K562 (cell line): Measurements from ENCODE around the gene MED29. TPM values are rescaled to one million over a fixed set of nuclear protein-coding genes. Genes with fewer than 3 reads are reported as not detected.

Experiments used
- CREB3 ChIP-seq: fragments of 450-650 bp; conservative IDR thresholded peaks from 2 replicates; pipeline ENCODE4 v1.6.1; 2016; ENCODE audit warnings: missing genetic modification characterization, low read depth, mild to moderate bottlenecking, missing compliant biosample characterization, moderate library complexity
- DMBX1 ChIP-seq: fragments of 250-450 bp; sonication (Bioruptor Pico); IDR thresholded peaks from 2 replicates; pipeline ENCODE4 v1.8.0; 2022; ENCODE audit warnings: inconsistent platforms, mild to moderate bottlenecking, moderate library complexity, borderline replicate concordance
- ELF4 ChIP-seq: fragments of 450-650 bp; formaldehyde crosslinking; IDR thresholded peaks from 2 replicates; pipeline ENCODE4 v1.4.0; 2022; ENCODE audit warnings: missing genetic modification characterization
- GTF3C2 ChIP-seq: IDR thresholded peaks from 3 replicates; pipeline ENCODE4 v1.6.1; 2011; ENCODE audit warnings: borderline replicate concordance, mild to moderate bottlenecking, moderate library complexity; ENCODE audit not compliant: insufficient read length; ENCODE audit errors: extremely low read depth
- HNRNPH1 ChIP-seq: fragments of 200-400 bp; formaldehyde crosslinking; optimal IDR thresholded peaks from 2 replicates; pipeline ENCODE3; 2017; ENCODE audit warnings: low read depth, mild to moderate bottlenecking, low read length, moderate library complexity
- HNRNPLL ChIP-seq: fragments of 200-400 bp; formaldehyde crosslinking; IDR thresholded peaks from 2 replicates; pipeline ENCODE4 v1.6.1; 2017; ENCODE audit warnings: low read length, low read depth, mild to moderate bottlenecking; ENCODE audit not compliant: poor library complexity, severe bottlenecking
- KDM1A ChIP-seq, 2 experiments: fragments of 450-650 bp; IDR thresholded peaks; 2 replicates each; pipeline ENCODE4 v1.6.1; 2016; ENCODE audit warnings: mild to moderate bottlenecking in 2 of 2
- MAFF ChIP-seq: IDR thresholded peaks from 2 replicates; pipeline ENCODE4 v1.6.1; 2012; ENCODE audit warnings: low read length, improper control_type of control experiment
- PBX2 ChIP-seq, 2 experiments: IDR thresholded peaks in 1 of 2; conservative IDR thresholded peaks in 1 of 2; 2 replicates each; pipeline ENCODE4 v1.6.1; 2016; ENCODE audit warnings: low read depth in 2 of 2, mild to moderate bottlenecking in 1 of 2, missing compliant biosample characterization in 1 of 2, missing genetic modification characterization in 1 of 2, moderate library complexity in 1 of 2
- PKNOX1 ChIP-seq: fragments of 450-650 bp; IDR thresholded peaks from 2 replicates; pipeline ENCODE4 v1.6.1; 2016
- POLR2G ChIP-seq: fragments of 200-400 bp; formaldehyde crosslinking; IDR thresholded peaks from 2 replicates; pipeline ENCODE4 v1.6.1; 2017; ENCODE audit warnings: low read depth, mild to moderate bottlenecking, antibody characterized with exemption, low read length, moderate library complexity
- SPI1 ChIP-seq: IDR thresholded peaks from 2 replicates; pipeline ENCODE4 v1.6.1; 2011; ENCODE audit warnings: low read depth, low read length, control low read depth, borderline replicate concordance
- TAF7 ChIP-seq: fragments of 450-650 bp; IDR thresholded peaks from 2 replicates; pipeline ENCODE4 v1.6.1; 2016; ENCODE audit warnings: missing genetic modification characterization, missing compliant biosample characterization
- TARDBP ChIP-seq: fragments of 450-650 bp; IDR thresholded peaks from 2 replicates; pipeline ENCODE4 v1.6.1; 2016
- TRIM28 ChIP-seq: fragments of 450-650 bp; IDR thresholded peaks from 2 replicates; pipeline ENCODE4 v1.6.1; 2017
- ZKSCAN3 ChIP-seq: fragments of 250-450 bp; sonication (Bioruptor Pico); IDR thresholded peaks from 2 replicates; pipeline ENCODE4 v1.4.0; 2020
- ZNF384 ChIP-seq: IDR thresholded peaks from 2 replicates; pipeline ENCODE4 v1.6.1; 2012; ENCODE audit warnings: low read depth, low read length, improper control_type of control experiment
- ZNF511 ChIP-seq: sonication (generic); formaldehyde crosslinking; IDR thresholded peaks from 2 replicates; pipeline ENCODE4 v1.8.0; 2022; ENCODE audit warnings: mild to moderate bottlenecking, missing genetic modification reagents
- ZNF717 ChIP-seq: fragments of 250-450 bp; sonication (Bioruptor Pico); IDR thresholded peaks from 2 replicates; pipeline ENCODE4 v1.5.0; 2021
- polyA plus RNA-seq, 8 experiments: library from polyadenylated mRNA; depleted of rRNA in 4 of 8; stranded (reverse) in 5 of 8; unstranded in 3 of 8; fragments of >200 nt; fragmentation: Nextera tagmentation in 2 of 8; fragmentation: Illumina TruSeq in 1 of 8; extraction: Ambion mirVana in 2 of 8; extraction: Trizol in 1 of 8; gene quantifications; 2 replicates each; pipeline versions ENCODE4 v1.2.1 to v1.2.3, GENCODE V29; 2011 to 2014; ENCODE audit warnings: inconsistent platforms in 1 of 8, missing spikeins in 1 of 8
- total RNA-seq, 7 experiments: library from RNA; depleted of rRNA in 6 of 7; stranded (reverse); fragments of >200 nt in 6 of 7; fragmentation: Illumina TruSeq in 2 of 7; extraction: Trizol in 2 of 7; gene quantifications; 2 replicates each; pipeline versions ENCODE4 v1.2.1 to v1.2.3, GENCODE V29; 2011 to 2021; ENCODE audit warnings: low replicate concordance in 1 of 7

The MED29 gene
- total and polyA plus RNA-seq, 9 of the 15 experiments (the other 6 are each of a cell fraction or from before 2014, with no cell fraction given): 1.8 to 22.6 (median 12.4) TPM

GRCh38 chr19:39430675-39431593 is 39.8 kb downstream of the MED29 start (continued):
- TF ChIP-seq ZNF384 (no peak), TRIM28 (no peak), SPI1 (peak; percentile 58; the same call in 1 of the 2 replicates), CREB3 (no peak), ZKSCAN3 (CRISPR knock-in tag) (no peak), GTF3C2 (no peak), POLR2G (peak; percentile 69), MAFF (0 out of 2 replicates have a peak, but pooled peaks have one; percentile 9), TAF7 (tag) (no peak), KDM1A (IDR thresholded peaks at IDR 0.05) (peak; percentile 91 to 94), ZNF717 (CRISPR knock-in tag) (no peak), HNRNPLL (no peak), DMBX1 (CRISPR knock-in tag) (peak; percentile 59; the same call in 1 of the 2 replicates), HNRNPH1 (no peak), ELF4 (CRISPR knock-in tag) (no peak), PKNOX1 (0 out of 2 replicates have a peak, but pooled peaks have one; percentile 27), TARDBP (peak; percentile 69), ZNF511 (CRISPR knock-in tag) (no peak; the same call in 1 of the 2 replicates), PBX2 (CRISPR knock-in tag; IDR thresholded peaks at IDR 0.05; ENCODE audit: low read depth) (no peak), PBX2 (tag; conservative IDR thresholded peaks at IDR 0.05; ENCODE audit: low read depth) (no peak)
